Measurements from ENCODE around the gene TECR. TPM values are rescaled to one million over a fixed set of nuclear protein-coding genes. Genes with fewer than 3 reads are reported as not detected.

The TECR gene
- total and polyA plus RNA-seq, 9 of the 15 experiments (the other 6 are each of a cell fraction or from before 2014, with no cell fraction given) = 29.3 to 211 (median 81.4) TPM

GRCh38 chr19:14528419-14529253 is 758 bp upstream of the TECR start (continued):
- TF ChIP-seq ZBTB43 (CRISPR knock-in tag; IDR thresholded peaks at IDR 0.05) = no peak
- no peak for TF ChIP-seq HINFP (tag; conservative IDR thresholded peaks at IDR 0.05; ENCODE audit: low read depth)
- TF ChIP-seq PYGO2 (tag; IDR thresholded peaks at IDR 0.05) = no peak
- TF ChIP-seq UBTF (IDR thresholded peaks at IDR 0.05; ENCODE audit: borderline replicate concordance in 1 of 2, low read depth in 2 of 2, low read length in 2 of 2) = no peak
- no peak for TF ChIP-seq ZSCAN29 (IDR thresholded peaks at IDR 0.05)
- TF ChIP-seq RUNX1 (IDR thresholded peaks at IDR 0.05; ENCODE audit: low read depth) = no peak
- no peak for TF ChIP-seq MCM2 (IDR thresholded peaks at IDR 0.05; ENCODE audit: low read depth)
- TF ChIP-seq IRF9 (tag; IDR thresholded peaks at IDR 0.05) = no peak
- no peak for TF ChIP-seq STAT5A (IDR thresholded peaks at IDR 0.05; ENCODE audit: borderline replicate concordance, low read length)
- TF ChIP-seq MXD1 (CRISPR knock-in tag; IDR thresholded peaks at IDR 0.05; ENCODE audit: borderline replicate concordance, poor library complexity, severe bottlenecking) = no peak
- peak; percentile 95 for TF ChIP-seq PRDM10 (IDR thresholded peaks at IDR 0.05; ENCODE audit: partially characterized antibody)
- TF ChIP-seq BRF2 (IDR thresholded peaks at IDR 0.05; ENCODE audit: borderline replicate concordance, insufficient read depth, insufficient read length) = no peak
- no peak for TF ChIP-seq ZNF174 (CRISPR knock-in tag; IDR thresholded peaks at IDR 0.05)
- no peak for TF ChIP-seq ZNF785 (CRISPR knock-in tag; IDR thresholded peaks at IDR 0.05)
